Upper lobe of right lung (tissue), 1 donor: Measurements from ENCODE around the gene KCNN3. TPM values are rescaled to one million over a fixed set of nuclear protein-coding genes. Genes with fewer than 3 reads are reported as not detected.

Experiments used
- ATAC-seq: fragments of 200-7000 bp; cut with Tn5 transposase; one replicate; pipeline ENCODE4 v1.9.1; 2020; ENCODE audit warnings: mild to moderate bottlenecking, moderate library complexity
- DNase-seq: peaks from one replicate; pipeline ENCODE4 v3.0.0-alpha.2; 2020
- H3K27ac ChIP-seq: fragments of 200-600 bp; one replicate; pipeline ENCODE4 v1.8.0; 2022
- H3K27me3 ChIP-seq: fragments of 200-600 bp; one replicate; pipeline ENCODE4 v1.8.0; 2022; ENCODE audit warnings: mild to moderate bottlenecking
- H3K36me3 ChIP-seq: fragments of 200-600 bp; one replicate; pipeline ENCODE4 v1.8.0; 2022
- H3K4me1 ChIP-seq: fragments of 200-600 bp; one replicate; pipeline ENCODE4 v1.8.0; 2022
- H3K4me3 ChIP-seq: fragments of 200-600 bp; one replicate; pipeline ENCODE4 v1.8.0; 2022; ENCODE audit warnings: mild to moderate bottlenecking
- H3K9me3 ChIP-seq: fragments of 200-600 bp; one replicate; pipeline ENCODE4 v1.8.0; 2022
- CTCF ChIP-seq: fragments of 200-600 bp; IDR thresholded peaks from one replicate; pipeline ENCODE4 v1.8.0; 2022; ENCODE audit warnings: antibody characterized with exemption
- intact Hi-C: fragments of 100-400 bp; cut with DNase I; formaldehyde crosslinking; loops from one replicate; pipeline ENCODE4 v1.11.0; 2022
- total RNA-seq: library from RNA; stranded (reverse); fragmentation: NEBNext Ultra II Directional; extraction: Animal tissue kit (Norgen Biotek cat#: 25700); gene quantifications from one replicate; pipeline ENCODE4 v1.2.1, GENCODE V29; 2021
- donor health status: DM: no; HTN: yes; CAD: no; lungs with severe emphysema.

Gene KCNN3
- total RNA-seq, 1 donor from 2014 or later, result 7.6 TPM

GRCh38 chr1:154697710-154698109, 172.4 kb downstream of the KCNN3 start:
- ATAC-seq (no peak), DNase-seq (no peak)
- Histone ChIP-seq H3K27me3 (no peaks in the 10 kb centered on the region), H3K27ac (no peak overlapping the region), H3K4me1 (no peaks in the 10 kb centered on the region), H3K4me3 (no peak overlapping the region), H3K9me3 (no peaks in the 10 kb centered on the region), H3K36me3 (no peaks in the 10 kb centered on the region)
- TF ChIP-seq CTCF, result no peak
- intact Hi-C loops, result no loop called here

GRCh38 chr1:154696456-154696855, 173.6 kb downstream of the KCNN3 start:
- Histone ChIP-seq H3K4me1 (no peaks in the 10 kb centered on the region), H3K27me3 (no peaks in the 10 kb centered on the region), H3K27ac (no peak overlapping the region), H3K9me3 (no peaks in the 10 kb centered on the region), H3K36me3 (no peaks in the 10 kb centered on the region), H3K4me3 (no peak overlapping the region)
- no peak for TF ChIP-seq CTCF
- intact Hi-C loops, result no loop called here
- ATAC-seq, result no peak
- DNase-seq, result no peak

GRCh38 chr1:154695985-154696384, 174.1 kb downstream of the KCNN3 start:
- no peak for DNase-seq
- H3K9me3 ChIP-seq, result no peaks in the 10 kb centered on the region
- H3K4me1 ChIP-seq, result no peaks in the 10 kb centered on the region
- ATAC-seq, result no peak
- H3K27ac ChIP-seq, result no peak overlapping the region
- no peaks in the 10 kb centered on the region for H3K36me3 ChIP-seq
- TF ChIP-seq CTCF, result no peak
- H3K27me3 ChIP-seq, result no peaks in the 10 kb centered on the region
- no peak overlapping the region for H3K4me3 ChIP-seq
- intact Hi-C loops, result no loop called here

GRCh38 chr1:154694995-154695394, 175.1 kb downstream of the KCNN3 start:
- Histone ChIP-seq H3K4me3 (no peak overlapping the region), H3K36me3 (no peaks in the 10 kb centered on the region), H3K4me1 (no peaks in the 10 kb centered on the region), H3K9me3 (no peaks in the 10 kb centered on the region), H3K27ac (no peak overlapping the region), H3K27me3 (no peaks in the 10 kb centered on the region)
- DNase-seq (no peak), ATAC-seq (no peak)
- no peak for TF ChIP-seq CTCF
- intact Hi-C loops, result no loop called here

- Histone ChIP-seq H3K27me3 (no peaks in the 10 kb centered on the region), H3K36me3 (no peaks in the 10 kb centered on the region), H3K4me3 (no peak overlapping the region), H3K4me1 (no peaks in the 10 kb centered on the region), H3K9me3 (no peaks in the 10 kb centered on the region), H3K27ac (no peak overlapping the region)
- DNase-seq (no peak), ATAC-seq (no peak)
- TF ChIP-seq CTCF, result no peak
- intact Hi-C loops, result no loop called here
These were observed 181.0 kb downstream of the KCNN3 start for GRCh38 chr1:154689083-154689482.

- H3K27ac ChIP-seq, result no peak overlapping the region
- DNase-seq (no peak), ATAC-seq (no peak)
- no peaks in the 10 kb centered on the region for H3K27me3 ChIP-seq
- no peaks in the 10 kb centered on the region for H3K9me3 ChIP-seq
- no peaks in the 10 kb centered on the region for H3K36me3 ChIP-seq
- intact Hi-C loops, result no loop called here
- H3K4me1 ChIP-seq, result no peaks in the 10 kb centered on the region
- H3K4me3 ChIP-seq, result no peak overlapping the region
- TF ChIP-seq CTCF, result no peak
These were observed 183.6 kb downstream of the KCNN3 start for GRCh38 chr1:154686507-154686906.
